IPS-18c (cell line): ENCODE data around the gene C19orf67.
A peak's percentile ranks its signal among the peaks of the same experiment; 100 is the strongest.
"Not testable (repeated sequence)": the region's sequence is repeated elsewhere in the genome, so short reads cannot be mapped to it uniquely, and the experiment has no call there.

Source experiments
- H3K4me3 ChIP-seq: 2 replicates; pipeline ENCODE4 v1.7.0; 2013; ENCODE audit warnings: low read depth, mild to moderate bottlenecking, low read length, moderate library complexity; ENCODE audit not compliant: insufficient read depth
- H3K9me3 ChIP-seq: one replicate; pipeline ENCODE4 v1.6.1; 2013; ENCODE audit warnings: mild to moderate bottlenecking, low read length, moderate library complexity; ENCODE audit not compliant: control insufficient read depth, insufficient read depth

The C19orf67 gene

GRCh38 chr19:14053500-14053899 lies 32.1 kb downstream of the C19orf67 start:
- Histone ChIP-seq H3K4me3 (no peak overlapping the region), H3K9me3 (no peaks in the 10 kb centered on the region)

- H3K4me3 ChIP-seq, result no peak overlapping the region
- H3K9me3 ChIP-seq, result no peaks in the 10 kb centered on the region
These were observed 32.6 kb downstream of the C19orf67 start for GRCh38 chr19:14053032-14053431.

GRCh38 chr19:14052470-14052869 lies 33.1 kb downstream of the C19orf67 start:
- H3K9me3 ChIP-seq, result no peaks in the 10 kb centered on the region
- H3K4me3 ChIP-seq, result no peak overlapping the region

- Histone ChIP-seq H3K4me3 (no peak overlapping the region), H3K9me3 (no peaks in the 10 kb centered on the region)
These were observed 33.6 kb downstream of the C19orf67 start for GRCh38 chr19:14051980-14052379.

- not testable (repeated sequence) for H3K4me3 ChIP-seq
These were observed 34.6 kb downstream of the C19orf67 start for GRCh38 chr19:14050961-14051360.

GRCh38 chr19:14050512-14050911 lies 35.1 kb downstream of the C19orf67 start:
- Histone ChIP-seq H3K4me3 (no peak overlapping the region), H3K9me3 (no peaks in the 10 kb centered on the region)

More at GRCh38 chr19:14050961-14051360, 34.6 kb downstream of the C19orf67 start:
- not testable (repeated sequence) for H3K9me3 ChIP-seq

GRCh38 chr19:14048443-14049153 lies 37.0 kb downstream of the C19orf67 start:
- H3K9me3 ChIP-seq, result no peaks in the 10 kb centered on the region
- no peak overlapping the region for H3K4me3 ChIP-seq

GRCh38 chr19:14047866-14048265 lies 37.7 kb downstream of the C19orf67 start:
- not testable (repeated sequence) for H3K9me3 ChIP-seq, H3K4me3 ChIP-seq

- H3K9me3 ChIP-seq, H3K4me3 ChIP-seq: not testable (repeated sequence)
These were observed 42.6 kb downstream of the C19orf67 start for GRCh38 chr19:14042659-14043608.

- no peak overlapping the region for H3K4me3 ChIP-seq
- H3K9me3 ChIP-seq, result no peaks in the 10 kb centered on the region
These were observed 46.4 kb downstream of the C19orf67 start for GRCh38 chr19:14039181-14039580.

GRCh38 chr19:14035706-14036105 lies 49.9 kb downstream of the C19orf67 start:
- Histone ChIP-seq H3K9me3 (no peaks in the 10 kb centered on the region), H3K4me3 (no peak overlapping the region)

- H3K9me3 ChIP-seq, H3K4me3 ChIP-seq: not testable (repeated sequence)
These were observed 50.4 kb downstream of the C19orf67 start for GRCh38 chr19:14035159-14035558.

GRCh38 chr19:14033946-14034345 lies 51.6 kb downstream of the C19orf67 start:
- Histone ChIP-seq H3K4me3 (no peak overlapping the region), H3K9me3 (peaks cover 3% of the 10 kb centered on the region)

GRCh38 chr19:14031719-14032480 lies 53.7 kb downstream of the C19orf67 start, which contains the start of gene IL27RA:
Gene IL27RA (plus strand): TSS chr19:14031762. CDS start chr19:14031873, 111 bp downstream.
- Histone ChIP-seq H3K9me3 (peaks cover 4% of the 10 kb centered on the region), H3K4me3 (peak within 1 kb of the TSS; percentile 94)
